ENCODE measurements around the gene ERN2.

The ERN2 gene

GRCh38 chr16:23712976-23713375, at the start of gene ERN2:
Gene ERN2, minus strand, starts transcription at chr16:23713222. Its CDS starts 35 bp downstream, at chr16:23713187.
- no peaks in the 10 kb centered on the region for H3K27me3 ChIP-seq (ENCODE audit: insufficient read depth, low read depth, severe bottlenecking)
- no peak within 1 kb of the TSS for H3K27ac ChIP-seq
- no peak within 1 kb of the TSS for H3K4me3 ChIP-seq (ENCODE audit: low read depth, low read length)
- peaks cover 13% of the 10 kb centered on the region for H3K9me3 ChIP-seq (ENCODE audit: severe bottlenecking)
- no peak for TF ChIP-seq CTCF (IDR thresholded peaks at IDR 0.05; ENCODE audit: low read depth, low read length)
- H3K36me3 ChIP-seq = no peaks in the 10 kb centered on the region
- no peak for DNase-seq

DNA sequence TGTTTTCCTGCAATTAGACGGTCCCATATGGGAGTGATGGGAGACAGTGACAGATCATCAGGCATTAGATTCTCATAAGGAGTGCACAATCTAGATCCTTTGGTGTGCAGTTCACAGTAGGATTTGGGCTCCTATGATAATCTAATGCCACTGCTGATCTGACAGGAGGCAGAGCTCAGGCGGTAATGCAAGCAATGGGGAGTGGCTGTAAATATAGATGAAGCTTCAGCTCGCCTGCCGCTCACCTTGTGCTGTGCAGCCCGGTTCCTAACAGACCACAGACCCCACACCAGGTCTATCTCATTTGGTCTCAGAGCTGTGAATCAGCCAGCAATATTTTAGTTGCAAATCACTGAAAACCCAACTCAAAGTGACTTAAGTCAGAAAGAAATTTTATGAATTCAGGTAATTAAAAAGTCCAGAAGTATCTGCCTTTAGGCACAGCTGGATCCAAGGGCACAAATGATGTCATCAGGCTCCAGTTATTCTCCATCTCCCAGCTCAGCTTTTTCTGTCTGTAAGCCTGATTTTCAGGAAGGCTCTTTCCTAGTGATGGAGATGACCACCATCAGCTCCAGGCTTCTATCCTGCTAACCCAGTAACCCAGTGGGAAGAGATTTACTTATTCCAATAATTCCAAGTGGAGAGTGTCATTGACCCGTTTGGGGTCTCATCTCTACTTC, 45.1 kb upstream of the ERN2 start:
- H3K27me3 ChIP-seq (ENCODE audit: insufficient read depth, low read depth, severe bottlenecking) = peaks cover 9% of the 10 kb centered on the region
- H3K27ac ChIP-seq = no peak overlapping the region
- peaks cover 7% of the 10 kb centered on the region for H3K9me3 ChIP-seq (ENCODE audit: severe bottlenecking)
- no peak overlapping the region for H3K4me3 ChIP-seq (ENCODE audit: low read depth, low read length)
- no peaks in the 10 kb centered on the region for H3K36me3 ChIP-seq
- TF ChIP-seq CTCF (IDR thresholded peaks at IDR 0.05; ENCODE audit: low read depth, low read length) = no peak
- no peak for DNase-seq

GRCh38 chr16:23757116-23757515, 44.1 kb upstream of the ERN2 start:
- DNase-seq = no peak
- TF ChIP-seq CTCF (IDR thresholded peaks at IDR 0.05; ENCODE audit: low read depth, low read length) = no peak
- no peaks in the 10 kb centered on the region for H3K36me3 ChIP-seq
- H3K27ac ChIP-seq = no peak overlapping the region
- H3K9me3 ChIP-seq (ENCODE audit: severe bottlenecking) = peaks cover 7% of the 10 kb centered on the region
- H3K27me3 ChIP-seq (ENCODE audit: insufficient read depth, low read depth, severe bottlenecking) = peaks cover 9% of the 10 kb centered on the region
- no peak overlapping the region for H3K4me3 ChIP-seq (ENCODE audit: low read depth, low read length)

DNA sequence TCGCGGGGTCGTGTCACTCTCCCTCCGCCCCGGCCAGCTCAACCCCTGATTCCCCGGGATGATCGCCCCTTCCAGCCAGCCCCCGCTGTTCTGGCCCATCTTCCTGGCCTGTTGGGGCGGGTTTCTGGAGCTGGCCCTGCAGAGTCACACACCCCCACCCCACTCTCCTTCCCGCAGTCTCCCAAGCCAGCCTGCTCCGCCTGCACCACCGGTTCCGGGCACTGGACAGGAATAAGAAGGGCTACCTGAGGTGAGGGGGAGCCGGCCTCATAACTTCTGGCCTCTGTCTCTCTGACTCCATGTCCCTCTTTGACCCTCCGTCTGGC, 42.4 kb upstream of the ERN2 start:
- Histone ChIP-seq H3K36me3 (no peaks in the 10 kb centered on the region), H3K4me3 (ENCODE audit: low read depth, low read length) (no peak overlapping the region), H3K9me3 (ENCODE audit: severe bottlenecking) (peaks cover 7% of the 10 kb centered on the region), H3K27me3 (ENCODE audit: insufficient read depth, low read depth, severe bottlenecking) (peaks cover 9% of the 10 kb centered on the region), H3K27ac (no peak overlapping the region)
- TF ChIP-seq CTCF (IDR thresholded peaks at IDR 0.05; ENCODE audit: low read depth, low read length) = no peak
- DNase-seq = no peak

DNA sequence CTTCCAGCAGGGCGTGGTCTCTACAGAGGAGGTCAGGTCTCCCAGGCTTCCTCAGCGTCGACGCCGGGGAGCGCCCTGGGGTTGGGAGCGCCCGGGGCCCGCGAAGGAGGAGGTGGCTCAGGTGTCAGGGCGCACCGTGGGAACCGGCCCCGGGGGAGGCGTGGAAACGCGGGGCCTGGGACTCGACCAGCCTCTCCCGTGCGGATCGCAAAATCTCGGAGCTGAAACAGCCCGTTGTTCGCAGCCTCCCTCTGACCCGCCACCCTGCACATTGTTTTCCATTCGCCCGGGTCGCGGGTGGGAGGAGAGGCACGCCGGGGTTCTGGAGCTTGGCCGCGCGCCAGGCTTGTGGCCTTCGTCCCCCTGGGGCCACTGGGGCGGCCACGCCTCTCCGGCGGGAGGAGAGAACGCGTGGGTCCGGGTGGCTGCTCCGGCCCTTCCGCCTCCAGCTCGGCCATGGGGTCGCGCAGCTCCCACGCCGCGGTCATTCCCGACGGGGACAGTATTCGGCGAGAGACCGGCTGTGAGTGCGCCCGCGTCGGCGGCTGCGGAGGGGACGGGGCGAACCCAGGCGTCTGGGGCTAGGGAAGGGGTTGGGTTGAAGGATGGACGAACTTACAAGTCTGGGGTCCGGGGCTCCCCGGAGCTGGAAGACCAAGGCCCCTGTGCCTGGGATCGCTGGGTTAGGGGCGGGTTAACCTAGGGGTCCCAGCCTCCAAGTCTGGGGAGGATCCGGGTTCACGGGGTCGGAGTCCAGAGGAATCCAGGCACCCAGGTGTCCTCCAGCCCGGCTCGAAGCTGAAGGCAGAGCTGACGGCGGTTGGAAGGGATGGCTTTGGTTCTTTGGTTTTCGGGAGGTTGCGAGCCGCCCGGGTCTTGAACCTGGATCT, 41.8 kb upstream of the ERN2 start, which contains the start of gene CHP2:
CHP2 (plus strand) TSS at position 433 of the 890 bp plus-strand sequence; CDS start at position 457, 24 bp downstream.
- Histone ChIP-seq H3K27me3 (ENCODE audit: insufficient read depth, low read depth, severe bottlenecking) (peaks cover 12% of the 10 kb centered on the region), H3K9me3 (ENCODE audit: severe bottlenecking) (peaks cover 7% of the 10 kb centered on the region), H3K36me3 (no peaks in the 10 kb centered on the region), H3K27ac (no peak within 1 kb of the TSS), H3K4me3 (ENCODE audit: low read depth, low read length) (peak within 1 kb of the TSS; percentile 10)
- DNase-seq = no peak
- TF ChIP-seq CTCF (IDR thresholded peaks at IDR 0.05; ENCODE audit: low read depth, low read length) = no peak
